Smooth muscle cell (in vitro differentiated cells): ENCODE measurements around the gene RPS19BP1. TPM values are rescaled to one million over a fixed set of nuclear protein-coding genes. Genes with fewer than 3 reads are reported as not detected.

Experiments
- DNase-seq: peaks from one replicate; lab custom pipeline; 2025; ENCODE audit not compliant: unreplicated experiment; lab: John Stamatoyannopoulos, UW
- H2AFZ ChIP-seq: fragments of 200-600 bp; sonication (generic); 2 replicates; pipeline ENCODE4 v1.6.0; 2016; ENCODE audit warnings: antibody characterized with exemption, low read depth, mild to moderate bottlenecking
- H3F3A ChIP-seq: fragments of 200-600 bp; sonication (generic); 2 replicates; pipeline ENCODE4 v1.6.0; 2017; ENCODE audit warnings: antibody characterized with exemption, low read depth
- H3K27ac ChIP-seq: fragments of 200-600 bp; sonication (generic); 2 replicates; pipeline ENCODE4 v1.5.1; 2016; ENCODE audit warnings: low read depth, mild to moderate bottlenecking
- H3K27me3 ChIP-seq: fragments of 200-600 bp; sonication (generic); 2 replicates; pipeline ENCODE4 v1.6.1; 2016; ENCODE audit warnings: low read depth, mild to moderate bottlenecking
- H3K36me3 ChIP-seq: fragments of 200-600 bp; sonication (generic); 2 replicates; pipeline ENCODE4 v1.5.1; 2016; ENCODE audit warnings: low read depth
- H3K4me1 ChIP-seq: fragments of 200-600 bp; sonication (generic); 2 replicates; pipeline ENCODE4 v1.5.1; 2016; ENCODE audit warnings: low read depth
- H3K4me2 ChIP-seq: fragments of 200-600 bp; sonication (generic); 2 replicates; pipeline ENCODE4 v1.6.0; 2016; ENCODE audit warnings: mild to moderate bottlenecking
- H3K4me3 ChIP-seq: fragments of 200-600 bp; sonication (generic); 2 replicates; pipeline ENCODE4 v1.5.1; 2016; ENCODE audit warnings: mild to moderate bottlenecking
- H3K79me2 ChIP-seq: fragments of 200-600 bp; sonication (generic); 2 replicates; pipeline ENCODE4 v1.6.0; 2016; ENCODE audit warnings: low read depth, mild to moderate bottlenecking
- H3K9ac ChIP-seq: fragments of 200-600 bp; sonication (generic); 2 replicates; pipeline ENCODE4 v1.6.0; 2016; ENCODE audit warnings: low read depth
- H3K9me3 ChIP-seq: fragments of 200-600 bp; sonication (generic); replicated peaks from 2 replicates; pipeline ENCODE4 v1.5.1; 2016; ENCODE audit warnings: low read depth
- H4K20me1 ChIP-seq: fragments of 200-600 bp; sonication (generic); 2 replicates; pipeline ENCODE4 v1.6.0; 2016; ENCODE audit warnings: low read depth
- WGBS: methylation state at CpG from one replicate; pipeline ENCODE4 v1.1.7; 2016; ENCODE audit warnings: low lambda C conversion rate; 5-methylcytosine and 5-hydroxymethylcytosine counted together
- polyA plus RNA-seq: library from polyadenylated mRNA; unstranded; fragments of >200 nt; fragmentation: Nextera tagmentation; extraction: Ambion mirVana; gene quantifications from 2 replicates; pipeline ENCODE4 v1.2.1, GENCODE V29; 2016
- total RNA-seq: library from RNA; depleted of rRNA; stranded (reverse); fragments of >200 nt; gene quantifications from 2 replicates; pipeline ENCODE4 v1.2.3, GENCODE V29; 2014
- TF ChIP-seq, protein P1 (sequence below): fragments of 200-600 bp; sonication (generic); IDR thresholded peaks from 2 replicates; pipeline ENCODE4 v1.5.1; 2017; ENCODE audit warnings: borderline replicate concordance, mild to moderate bottlenecking, antibody characterized with exemption; ENCODE audit not compliant: insufficient read depth, poor library complexity, severe bottlenecking

Gene RPS19BP1
- total and polyA plus RNA-seq, 2 experiments from 2014 or later = 71.6 to 97.1 TPM

GRCh38 chr22:39497429-39497828, 35.1 kb downstream of the RPS19BP1 start:
- Histone ChIP-seq H3K4me3 (no peak overlapping the region), H3K27ac (no peak overlapping the region), H3K79me2 (peaks cover under 1% of the 10 kb centered on the region), H2AFZ (no peak overlapping the region), H3K9me3 (no peaks in the 10 kb centered on the region), H3K9ac (no peak overlapping the region), H3K36me3 (no peaks in the 10 kb centered on the region), H3F3A (peaks cover 23% of the 10 kb centered on the region), H3K4me2 (no peak overlapping the region), H4K20me1 (peaks cover 5% of the 10 kb centered on the region), H3K27me3 (no peaks in the 10 kb centered on the region), H3K4me1 (peaks cover 19% of the 10 kb centered on the region)
- TF ChIP-seq, protein P1, sequence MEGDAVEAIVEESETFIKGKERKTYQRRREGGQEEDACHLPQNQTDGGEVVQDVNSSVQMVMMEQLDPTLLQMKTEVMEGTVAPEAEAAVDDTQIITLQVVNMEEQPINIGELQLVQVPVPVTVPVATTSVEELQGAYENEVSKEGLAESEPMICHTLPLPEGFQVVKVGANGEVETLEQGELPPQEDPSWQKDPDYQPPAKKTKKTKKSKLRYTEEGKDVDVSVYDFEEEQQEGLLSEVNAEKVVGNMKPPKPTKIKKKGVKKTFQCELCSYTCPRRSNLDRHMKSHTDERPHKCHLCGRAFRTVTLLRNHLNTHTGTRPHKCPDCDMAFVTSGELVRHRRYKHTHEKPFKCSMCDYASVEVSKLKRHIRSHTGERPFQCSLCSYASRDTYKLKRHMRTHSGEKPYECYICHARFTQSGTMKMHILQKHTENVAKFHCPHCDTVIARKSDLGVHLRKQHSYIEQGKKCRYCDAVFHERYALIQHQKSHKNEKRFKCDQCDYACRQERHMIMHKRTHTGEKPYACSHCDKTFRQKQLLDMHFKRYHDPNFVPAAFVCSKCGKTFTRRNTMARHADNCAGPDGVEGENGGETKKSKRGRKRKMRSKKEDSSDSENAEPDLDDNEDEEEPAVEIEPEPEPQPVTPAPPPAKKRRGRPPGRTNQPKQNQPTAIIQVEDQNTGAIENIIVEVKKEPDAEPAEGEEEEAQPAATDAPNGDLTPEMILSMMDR = no peak
- 96% methylated on average over 8 of the region's 8 CpGs for WGBS
- DNase-seq = no peak

GRCh38 chr22:39496131-39496838, 36.3 kb downstream of the RPS19BP1 start:
- Histone ChIP-seq H3K36me3 (no peaks in the 10 kb centered on the region), H3K27me3 (no peaks in the 10 kb centered on the region), H3K9me3 (no peaks in the 10 kb centered on the region), H2AFZ (no peak overlapping the region), H4K20me1 (peaks cover 5% of the 10 kb centered on the region), H3K4me3 (no peak overlapping the region), H3K79me2 (no peaks in the 10 kb centered on the region), H3K9ac (no peak overlapping the region), H3K4me2 (no peak overlapping the region), H3F3A (peaks cover 16% of the 10 kb centered on the region), H3K4me1 (peaks cover 14% of the 10 kb centered on the region), H3K27ac (no peak overlapping the region)
- 47% methylated on average over 13 of the region's 13 CpGs for WGBS
- no peak for DNase-seq
- TF ChIP-seq, protein P1 = peak; percentile 65

DNA sequence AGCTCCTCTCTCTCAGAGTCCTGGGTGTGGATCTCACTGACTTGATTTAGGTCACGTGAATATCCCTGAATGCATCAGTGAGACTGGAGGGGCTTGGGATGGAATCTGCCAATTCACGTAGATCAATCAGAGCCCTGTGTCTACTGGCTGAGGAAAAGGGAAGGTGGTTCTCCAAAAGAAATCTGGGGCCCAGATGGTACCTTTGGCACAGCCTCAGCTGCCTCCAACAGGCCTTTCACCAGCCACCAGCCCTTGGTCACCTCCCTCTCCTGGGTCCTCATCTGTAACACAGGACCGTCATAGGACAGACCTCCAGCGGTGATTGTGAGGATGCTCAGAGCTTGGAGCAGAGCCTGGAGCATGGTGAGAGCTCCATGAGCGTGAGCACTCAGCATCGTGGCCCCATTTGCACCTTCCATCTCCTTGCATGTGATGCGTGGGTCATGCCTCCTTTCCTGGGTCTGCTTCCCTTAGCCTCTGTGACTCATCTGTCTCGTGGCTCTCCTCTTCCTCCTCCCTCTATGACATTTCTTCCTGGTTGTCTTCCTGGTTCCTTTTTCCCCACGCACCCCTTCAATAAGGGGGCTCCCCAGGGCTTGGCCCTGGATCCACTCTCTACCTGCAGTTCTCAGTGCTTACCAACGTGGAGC, 38.0 kb downstream of the RPS19BP1 start:
- Histone ChIP-seq H3K27ac (peak overlapping the region; percentile 48), H3K4me2 (peak overlapping the region; percentile 33), H3K36me3 (no peaks in the 10 kb centered on the region), H3K9ac (no peak overlapping the region), H3K27me3 (no peaks in the 10 kb centered on the region), H2AFZ (no peak overlapping the region), H3F3A (peaks cover 12% of the 10 kb centered on the region), H4K20me1 (peaks cover 16% of the 10 kb centered on the region), H3K79me2 (no peaks in the 10 kb centered on the region), H3K4me3 (no peak overlapping the region), H3K9me3 (no peaks in the 10 kb centered on the region), H3K4me1 (peaks cover 11% of the 10 kb centered on the region)
- TF ChIP-seq, protein P1 = no peak
- 85% methylated on average over 10 of the region's 10 CpGs for WGBS
- DNase-seq = no peak
